Choroid plexus epithelial cell (primary cell): Measurements from ENCODE around the gene TRIM2.

Experiments used
- DNase-seq: peaks from one replicate; pipeline ENCODE4 v3.0.0-alpha.2; 2010; ENCODE audit warnings: low read depth
- H3K4me3 ChIP-seq: 2 replicates; pipeline ENCODE4 v1.5.1; 2011; ENCODE audit warnings: low read depth, mild to moderate bottlenecking, control low read depth, low read length, moderate library complexity
- CTCF ChIP-seq: conservative IDR thresholded peaks from 2 replicates; pipeline ENCODE4 v1.5.1; 2011; ENCODE audit warnings: low read depth, mild to moderate bottlenecking, control low read depth, inconsistent platforms, low read length, moderate library complexity

Gene TRIM2

GRCh38 chr4:153271820-153272219 lies 67.6 kb downstream of the TRIM2 start:
- DNase-seq: no peak
- no peak for TF ChIP-seq CTCF
- no peak overlapping the region for H3K4me3 ChIP-seq

- no peak for TF ChIP-seq CTCF
- no peak overlapping the region for H3K4me3 ChIP-seq
- DNase-seq: no peak
These were observed 69.5 kb downstream of the TRIM2 start for GRCh38 chr4:153273751-153274150.

- no peak for TF ChIP-seq CTCF
- peak; percentile 5 for DNase-seq
- no peak overlapping the region for H3K4me3 ChIP-seq
These were observed 70.7 kb downstream of the TRIM2 start for GRCh38 chr4:153274967-153275366.

GRCh38 chr4:153275380-153276276 lies 71.4 kb downstream of the TRIM2 start:
- TF ChIP-seq CTCF: no peak
- no peak overlapping the region for H3K4me3 ChIP-seq
- no peak for DNase-seq

GRCh38 chr4:153276971-153277370 lies 72.7 kb downstream of the TRIM2 start:
- no peak overlapping the region for H3K4me3 ChIP-seq
- no peak for TF ChIP-seq CTCF
- DNase-seq: no peak

GRCh38 chr4:153281476-153281875 lies 77.2 kb downstream of the TRIM2 start:
- DNase-seq: no peak
- no peak overlapping the region for H3K4me3 ChIP-seq
- no peak for TF ChIP-seq CTCF

- TF ChIP-seq CTCF: no peak
- no peak overlapping the region for H3K4me3 ChIP-seq
- DNase-seq: no peak
These were observed 77.8 kb downstream of the TRIM2 start for GRCh38 chr4:153282023-153282422.
